Neural cell (in vitro differentiated cells): Measurements from ENCODE around the gene CACNA1C. TPM values are rescaled to one million over a fixed set of nuclear protein-coding genes. Genes with fewer than 3 reads are reported as not detected.
A peak's percentile ranks its signal among the peaks of the same experiment; 100 is the strongest.

Experiments
- H2AFZ ChIP-seq: fragments of 200-600, 300-800 bp; sonication (generic), shearing (Covaris generic); 2 replicates; pipeline ENCODE4 v1.6.0; 2014; ENCODE audit warnings: low read depth, mild to moderate bottlenecking, antibody characterized with exemption, low read length, moderate library complexity
- H3F3A ChIP-seq: fragments of 200-600 bp; shearing (Covaris generic); 2 replicates; pipeline ENCODE4 v1.6.1; 2016; ENCODE audit warnings: mild to moderate bottlenecking, moderate library complexity, mixed read lengths, antibody characterized with exemption, low read length; ENCODE audit not compliant: insufficient read depth, poor library complexity, severe bottlenecking
- H3K27ac ChIP-seq: fragments of 200-600, 300-800 bp; sonication (generic), shearing (Covaris generic); 2 replicates; pipeline ENCODE4 v1.5.1; 2014; ENCODE audit warnings: mild to moderate bottlenecking, low read length, moderate library complexity
- H3K27me3 ChIP-seq: fragments of 300-800, 200-600 bp; sonication (generic), shearing (Covaris generic); 2 replicates; pipeline ENCODE4 v1.6.0; 2014; ENCODE audit warnings: mild to moderate bottlenecking, low read depth, low read length, moderate library complexity; ENCODE audit not compliant: insufficient read depth
- H3K36me3 ChIP-seq: fragments of 300-800, 200-600 bp; sonication (generic), shearing (Covaris generic); 2 replicates; pipeline ENCODE4 v1.5.1; 2014; ENCODE audit warnings: mild to moderate bottlenecking, antibody characterized with exemption, low read length, moderate library complexity; ENCODE audit not compliant: insufficient read depth
- H3K4me2 ChIP-seq: fragments of 300-800, 200-600 bp; sonication (generic), shearing (Covaris generic); 2 replicates; pipeline ENCODE4 v1.6.0; 2014; ENCODE audit warnings: mild to moderate bottlenecking, low read length
- H3K4me3 ChIP-seq: fragments of 300-800, 200-600 bp; sonication (generic), shearing (Covaris generic); 2 replicates; pipeline ENCODE4 v1.5.1; 2014; ENCODE audit warnings: mild to moderate bottlenecking, low read length, moderate library complexity
- H3K79me2 ChIP-seq: fragments of 200-600 bp; shearing (Covaris generic); replicated peaks from 2 replicates; pipeline ENCODE4 v1.6.0; 2014; ENCODE audit warnings: mild to moderate bottlenecking, low read length, moderate library complexity; ENCODE audit not compliant: insufficient read depth
- H3K9ac ChIP-seq: fragments of 300-800, 200-600 bp; sonication (generic), shearing (Covaris generic); 2 replicates; pipeline ENCODE4 v1.6.1; 2016; ENCODE audit warnings: mild to moderate bottlenecking, low read length, mixed read lengths
- H3K9me2 ChIP-seq: fragments of 200-600 bp; shearing (Covaris generic); 2 replicates; pipeline ENCODE4 v1.6.1; 2016; ENCODE audit warnings: mild to moderate bottlenecking, low read length, mixed read lengths; ENCODE audit not compliant: insufficient read depth
- H3K9me3 ChIP-seq: fragments of 200-600, 300-800 bp; sonication (generic), shearing (Covaris generic); 2 replicates; pipeline ENCODE4 v1.6.1; 2016; ENCODE audit warnings: mild to moderate bottlenecking, mixed run types, low read length, moderate library complexity, mixed read lengths
- H4K20me1 ChIP-seq: fragments of 200-600 bp; shearing (Covaris generic); 2 replicates; pipeline ENCODE4 v1.6.1; 2016; ENCODE audit warnings: mild to moderate bottlenecking, mixed run types; ENCODE audit not compliant: insufficient read depth
- CTCF ChIP-seq: fragments of 450-650 bp; IDR thresholded peaks from 2 replicates; pipeline ENCODE4 v1.5.1; 2014; ENCODE audit warnings: antibody characterized with exemption, mild to moderate bottlenecking, moderate library complexity; ENCODE audit not compliant: poor library complexity, severe bottlenecking
- EP300 ChIP-seq: fragments of 450-650 bp; conservative IDR thresholded peaks from 2 replicates; pipeline ENCODE4 v1.6.1; 2014; ENCODE audit warnings: antibody characterized with exemption, mild to moderate bottlenecking, moderate library complexity; ENCODE audit not compliant: poor library complexity, severe bottlenecking
- EZH2 ChIP-seq: fragments of 200-600, 300-800 bp; shearing (Covaris generic), sonication (generic); IDR thresholded peaks from 2 replicates; pipeline ENCODE4 v1.6.1; 2014; ENCODE audit warnings: antibody characterized with exemption, low read length, borderline replicate concordance, mild to moderate bottlenecking; ENCODE audit not compliant: insufficient read depth, poor library complexity, severe bottlenecking
- MXI1 ChIP-seq: fragments of 450-650 bp; conservative IDR thresholded peaks from 2 replicates; pipeline ENCODE4 v1.6.1; 2014; ENCODE audit warnings: antibody characterized with exemption, mild to moderate bottlenecking; ENCODE audit not compliant: poor library complexity, severe bottlenecking
- POLR2AphosphoS5 ChIP-seq: IDR thresholded peaks from 2 replicates; pipeline ENCODE4 v1.6.1; 2012
- RAD21 ChIP-seq: fragments of 450-650 bp; conservative IDR thresholded peaks from 2 replicates; pipeline ENCODE4 v1.6.1; 2014; ENCODE audit warnings: antibody characterized with exemption, mild to moderate bottlenecking, moderate library complexity
- REST ChIP-seq: IDR thresholded peaks from 2 replicates; pipeline ENCODE4 v1.6.1; 2012; ENCODE audit warnings: borderline replicate concordance
- SMC3 ChIP-seq: fragments of 450-650 bp; conservative IDR thresholded peaks from 2 replicates; pipeline ENCODE4 v1.6.1; 2014; ENCODE audit warnings: antibody characterized with exemption, mild to moderate bottlenecking, moderate library complexity; ENCODE audit not compliant: poor library complexity
- TAF1 ChIP-seq: IDR thresholded peaks from 2 replicates; pipeline ENCODE4 v1.6.1; 2012; ENCODE audit warnings: low read depth
- polyA plus RNA-seq: library from polyadenylated mRNA; depleted of rRNA; stranded (reverse); fragments of >200 nt; gene quantifications from 2 replicates; pipeline ENCODE4 v1.2.3, GENCODE V29; 2014

Gene CACNA1C
- polyA plus RNA-seq, 1 donor from 2014 or later, result 9.7 TPM

- Histone ChIP-seq H3K4me2 (no peak overlapping the region), H4K20me1 (no peaks in the 10 kb centered on the region), H3K36me3 (no peaks in the 10 kb centered on the region), H3K27ac (no peak overlapping the region), H3K4me3 (no peak overlapping the region), H3F3A (no peaks in the 10 kb centered on the region), H3K9me2 (no peaks in the 10 kb centered on the region), H2AFZ (no peak overlapping the region), H3K79me2 (no peaks in the 10 kb centered on the region), H3K9me3 (no peaks in the 10 kb centered on the region), H3K9ac (no peak overlapping the region), H3K27me3 (no peaks in the 10 kb centered on the region)
- no peak for TF ChIP-seq TAF1
- TF ChIP-seq MXI1, result no peak
- peak; percentile 35 for TF ChIP-seq RAD21
- no peak for TF ChIP-seq EP300
- TF ChIP-seq REST, result no peak
- TF ChIP-seq EZH2, result no peak
- TF ChIP-seq POLR2AphosphoS5, result no peak
- TF ChIP-seq SMC3, result peak; percentile 44
- TF ChIP-seq CTCF, result peak; percentile 53
Measured at GRCh38 chr12:2291182-2291832, 238.5 kb downstream of the CACNA1C start.

- no peaks in the 10 kb centered on the region for H3K79me2 ChIP-seq
- no peaks in the 10 kb centered on the region for H3K9me2 ChIP-seq
- H2AFZ ChIP-seq, result no peak overlapping the region
- no peak overlapping the region for H3K4me3 ChIP-seq
- no peaks in the 10 kb centered on the region for H3K36me3 ChIP-seq
- no peaks in the 10 kb centered on the region for H3K27me3 ChIP-seq
- no peak overlapping the region for H3K27ac ChIP-seq
- no peaks in the 10 kb centered on the region for H4K20me1 ChIP-seq
- no peak overlapping the region for H3K9ac ChIP-seq
- TF ChIP-seq REST (no peak), EZH2 (no peak), RAD21 (no peak), TAF1 (no peak), MXI1 (no peak), POLR2AphosphoS5 (no peak), CTCF (no peak), EP300 (no peak)
- H3K9me3 ChIP-seq, result no peaks in the 10 kb centered on the region
- no peaks in the 10 kb centered on the region for H3F3A ChIP-seq
- no peak overlapping the region for H3K4me2 ChIP-seq
Measured at GRCh38 chr12:2291947-2292346, 239.2 kb downstream of the CACNA1C start.
